Activated CD4-positive, alpha-beta memory T cell treated with anti-CD3 and anti-CD28 coated beads, Interleukin-2, amount 10 ng/mL, durations not matched to agents 7 days and 5 days (primary cell): ENCODE results near the gene TEX264. TPM values are rescaled to one million over a fixed set of nuclear protein-coding genes. Genes with fewer than 3 reads are reported as not detected.
"Not testable (repeated sequence)": the region's sequence is repeated elsewhere in the genome, so short reads cannot be mapped to it uniquely, and the experiment has no call there.

Experiments
- CTCF ChIA-PET: fragments of 350-600 bp; sonication (Branson Sonifier 250); formaldehyde crosslinking; loops from one replicate; lab custom pipeline; 2021; ENCODE audit warnings: antibody characterized with exemption, inconsistent platforms; lab: Charles Lee
- POLR2A ChIA-PET: fragments of 350-600 bp; sonication (Branson Sonifier 250); formaldehyde crosslinking; loops from one replicate; lab custom pipeline; 2021; ENCODE audit warnings: antibody characterized with exemption; lab: Charles Lee
- DNase-seq: peaks from one replicate; pipeline ENCODE4 v3.0.0-alpha.2; 2020
- H3K27ac Mint-ChIP-seq: one replicate; pipeline ENCODE4 v1.8.0; 2021; ENCODE audit warnings: mild to moderate bottlenecking, mixed read lengths
- H3K27me3 Mint-ChIP-seq: one replicate; pipeline ENCODE4 v1.8.0; 2021; ENCODE audit warnings: mixed read lengths
- H3K36me3 Mint-ChIP-seq: one replicate; pipeline ENCODE4 v1.8.0; 2021; ENCODE audit warnings: low read depth, mixed read lengths
- H3K4me1 Mint-ChIP-seq: one replicate; pipeline ENCODE4 v1.8.0; 2021; ENCODE audit warnings: mixed read lengths
- H3K4me3 Mint-ChIP-seq: one replicate; pipeline ENCODE4 v1.8.0; 2021; ENCODE audit warnings: mild to moderate bottlenecking, mixed read lengths
- H3K9me3 Mint-ChIP-seq: one replicate; pipeline ENCODE4 v1.8.0; 2021; ENCODE audit warnings: mixed read lengths
- total RNA-seq, 2 experiments: library from RNA; stranded (reverse); gene quantifications; one replicate each; pipeline ENCODE4 v1.2.3, GENCODE V29; 2021

The TEX264 gene
- total RNA-seq, 2 experiments from 2014 or later = 103 to 108 TPM

- Mint-ChIP-seq H3K9me3 (no peaks in the 10 kb centered on the region), H3K4me3 (no peak overlapping the region), H3K4me1 (peaks cover 34% of the 10 kb centered on the region), H3K36me3 (no peaks in the 10 kb centered on the region), H3K27ac (no peak overlapping the region), H3K27me3 (no peaks in the 10 kb centered on the region)
- DNase-seq = no peak
- ChIA-PET POLR2A (no interaction called here), CTCF (interaction anchor here (1.1 to 3.0 kb wide), 4 partner anchors 37 to 221 kb away, joined by 3 to 73 read pairs (median 8); partner anchors contain the start of gene DCAF1)
These were observed 49.4 kb downstream of the TEX264 start for GRCh38 chr3:51720292-51721061.

- Mint-ChIP-seq H3K9me3 (no peaks in the 10 kb centered on the region), H3K4me3 (no peak overlapping the region), H3K4me1 (peaks cover 34% of the 10 kb centered on the region), H3K27ac (no peak overlapping the region), H3K27me3 (no peaks in the 10 kb centered on the region), H3K36me3 (no peaks in the 10 kb centered on the region)
- ChIA-PET POLR2A (no interaction called here), CTCF (interaction anchor here (1.1 kb wide), 2 partner anchors 37 to 77 kb away, joined by 3 to 6 read pairs; no protein-coding TSS in a partner anchor)
- DNase-seq = no peak
These were observed 50.2 kb downstream of the TEX264 start for GRCh38 chr3:51721062-51721745.

DNA sequence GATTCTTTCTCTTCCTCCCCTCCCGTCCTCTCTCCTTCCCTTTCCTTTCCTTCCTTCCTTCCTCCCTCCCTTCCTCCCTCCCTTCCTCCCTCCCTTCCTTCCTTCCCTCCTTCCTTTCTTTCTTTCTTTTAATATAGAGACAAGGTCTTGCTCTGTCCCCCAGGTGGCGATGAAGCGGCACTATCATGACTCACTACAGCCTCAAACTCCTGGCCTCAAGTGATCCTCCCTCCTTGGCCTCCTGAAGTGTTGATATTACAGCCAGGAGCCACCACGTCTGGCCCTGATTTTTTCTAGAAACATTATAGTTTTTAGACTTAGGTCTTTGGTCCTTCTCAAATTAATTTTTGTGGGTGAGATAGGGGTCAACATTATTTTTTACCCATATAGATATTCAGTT lies 51.3 kb downstream of the TEX264 start:
- peak; percentile 47 for DNase-seq
- no peak overlapping the region for H3K4me3 Mint-ChIP-seq
- H3K4me1 Mint-ChIP-seq = peaks cover 34% of the 10 kb centered on the region
- H3K27me3 Mint-ChIP-seq = no peaks in the 10 kb centered on the region
- H3K36me3 Mint-ChIP-seq = no peaks in the 10 kb centered on the region
- no peak overlapping the region for H3K27ac Mint-ChIP-seq
- no peaks in the 10 kb centered on the region for H3K9me3 Mint-ChIP-seq
- POLR2A ChIA-PET = no interaction called here
- CTCF ChIA-PET = interaction anchor here (1.2 kb wide), 1 partner anchor 76 kb away, joined by 4 read pairs; no protein-coding TSS in a partner anchor

GRCh38 chr3:51727500-51727899 lies 56.4 kb downstream of the TEX264 start:
- Mint-ChIP-seq H3K36me3 (no peaks in the 10 kb centered on the region), H3K27ac (no peak overlapping the region), H3K4me1 (peaks cover 22% of the 10 kb centered on the region), H3K4me3 (no peak overlapping the region), H3K27me3 (no peaks in the 10 kb centered on the region), H3K9me3 (no peaks in the 10 kb centered on the region)
- no peak for DNase-seq
- CTCF ChIA-PET = interaction anchor here (1.1 to 3.1 kb wide), 2 partner anchors 9 to 45 kb away, joined by 4 to 13 read pairs; no protein-coding TSS in a partner anchor
- POLR2A ChIA-PET = interaction anchor here (1.4 kb wide), 1 partner anchor 70 kb away, joined by 3 read pairs; no protein-coding TSS in a partner anchor

- DNase-seq = no peak
- Mint-ChIP-seq H3K4me1 (peaks cover 27% of the 10 kb centered on the region), H3K27me3 (peaks cover 3% of the 10 kb centered on the region), H3K27ac (no peak overlapping the region), H3K9me3 (no peaks in the 10 kb centered on the region), H3K36me3 (no peaks in the 10 kb centered on the region), H3K4me3 (no peak overlapping the region)
- POLR2A ChIA-PET = interaction anchor here (0.6 kb wide), 1 partner anchor 233 kb away, joined by 3 read pairs; no protein-coding TSS in a partner anchor
- CTCF ChIA-PET = interaction anchor here (0.9 to 3.1 kb wide), 2 partner anchors 11 to 73 kb away, joined by 4 to 13 read pairs; no protein-coding TSS in a partner anchor
These were observed 58.1 kb downstream of the TEX264 start for GRCh38 chr3:51729042-51729633.

GRCh38 chr3:51733859-51734571 lies 63.0 kb downstream of the TEX264 start:
- peaks cover 21% of the 10 kb centered on the region for H3K27me3 Mint-ChIP-seq
- no peaks in the 10 kb centered on the region for H3K36me3 Mint-ChIP-seq

GRCh38 chr3:51734572-51734907 lies 63.5 kb downstream of the TEX264 start:
- POLR2A ChIA-PET = interaction anchor here (1.0 kb wide), 1 partner anchor 16 kb away, joined by 4 read pairs; no protein-coding TSS in a partner anchor
- no peak overlapping the region for H3K4me3 Mint-ChIP-seq

More at GRCh38 chr3:51733859-51734571, 63.0 kb downstream of the TEX264 start:
- Mint-ChIP-seq H3K4me3 (no peak overlapping the region), H3K4me1 (peaks cover 28% of the 10 kb centered on the region), H3K9me3 (no peaks in the 10 kb centered on the region), H3K27ac (peak overlapping the region; percentile 44)
- DNase-seq = no peak
- CTCF ChIA-PET = interaction anchor here (3.0 kb wide), 1 partner anchor 15 kb away, joined by 15 read pairs; no protein-coding TSS in a partner anchor
- POLR2A ChIA-PET = no interaction called here

DNA sequence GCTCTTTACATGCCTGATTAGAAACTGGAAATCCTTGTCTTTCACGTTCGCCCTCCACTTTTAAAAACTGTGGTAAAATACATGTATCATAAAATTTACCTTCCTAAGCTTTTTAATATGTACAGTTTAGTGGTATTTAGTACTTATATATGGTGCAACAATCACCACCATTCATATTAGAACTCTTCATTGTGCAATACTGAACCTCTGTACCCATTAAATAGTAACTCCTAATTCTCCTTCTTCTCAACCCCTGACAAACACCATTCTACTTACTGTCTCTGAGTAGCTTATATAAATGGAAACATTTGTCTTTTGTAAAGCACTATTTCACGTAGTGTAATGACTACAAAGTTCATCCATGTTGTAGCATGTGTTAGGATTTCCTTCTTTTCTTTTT lies 64.0 kb downstream of the TEX264 start:
- CTCF ChIA-PET = interaction anchor here (0.6 to 3.0 kb wide), 2 partner anchors 16 to 49 kb away, joined by 4 to 15 read pairs; no protein-coding TSS in a partner anchor
- POLR2A ChIA-PET = interaction anchor here (1.0 kb wide), 1 partner anchor 16 kb away, joined by 4 read pairs; no protein-coding TSS in a partner anchor
- Mint-ChIP-seq H3K9me3 (no peaks in the 10 kb centered on the region), H3K27ac (peak overlapping the region; percentile 16), H3K4me1 (peaks cover 23% of the 10 kb centered on the region), H3K4me3 (no peak overlapping the region), H3K27me3 (peaks cover 27% of the 10 kb centered on the region), H3K36me3 (no peaks in the 10 kb centered on the region)
- DNase-seq = no peak

More at GRCh38 chr3:51734572-51734907, 63.5 kb downstream of the TEX264 start:
- CTCF ChIA-PET = interaction anchor here (0.6 to 3.0 kb wide), 2 partner anchors 15 to 48 kb away, joined by 4 to 15 read pairs; no protein-coding TSS in a partner anchor
- Mint-ChIP-seq H3K36me3 (no peaks in the 10 kb centered on the region), H3K4me1 (peaks cover 24% of the 10 kb centered on the region), H3K27me3 (peaks cover 26% of the 10 kb centered on the region), H3K27ac (peak overlapping the region; percentile 44), H3K9me3 (no peaks in the 10 kb centered on the region)
- peak; percentile 33 for DNase-seq

GRCh38 chr3:51735950-51736349 lies 64.9 kb downstream of the TEX264 start:
- Mint-ChIP-seq H3K4me3 (no peak overlapping the region), H3K36me3 (no peaks in the 10 kb centered on the region), H3K27ac (no peak overlapping the region), H3K4me1 (peaks cover 19% of the 10 kb centered on the region), H3K27me3 (peaks cover 27% of the 10 kb centered on the region), H3K9me3 (no peaks in the 10 kb centered on the region)
- ChIA-PET CTCF (interaction anchor here (3.0 kb wide), 1 partner anchor 17 kb away, joined by 15 read pairs; no protein-coding TSS in a partner anchor), POLR2A (no interaction called here)
- DNase-seq = no peak

GRCh38 chr3:51739110-51739509 lies 68.1 kb downstream of the TEX264 start:
- H3K36me3 Mint-ChIP-seq = no peaks in the 10 kb centered on the region
- peaks cover 16% of the 10 kb centered on the region for H3K4me1 Mint-ChIP-seq
- no peak for DNase-seq
- H3K9me3 Mint-ChIP-seq = no peaks in the 10 kb centered on the region
- H3K27ac Mint-ChIP-seq = no peak overlapping the region
- CTCF ChIA-PET = no interaction called here
- no peak overlapping the region for H3K4me3 Mint-ChIP-seq
- peaks cover 24% of the 10 kb centered on the region for H3K27me3 Mint-ChIP-seq
- POLR2A ChIA-PET = no interaction called here

DNA sequence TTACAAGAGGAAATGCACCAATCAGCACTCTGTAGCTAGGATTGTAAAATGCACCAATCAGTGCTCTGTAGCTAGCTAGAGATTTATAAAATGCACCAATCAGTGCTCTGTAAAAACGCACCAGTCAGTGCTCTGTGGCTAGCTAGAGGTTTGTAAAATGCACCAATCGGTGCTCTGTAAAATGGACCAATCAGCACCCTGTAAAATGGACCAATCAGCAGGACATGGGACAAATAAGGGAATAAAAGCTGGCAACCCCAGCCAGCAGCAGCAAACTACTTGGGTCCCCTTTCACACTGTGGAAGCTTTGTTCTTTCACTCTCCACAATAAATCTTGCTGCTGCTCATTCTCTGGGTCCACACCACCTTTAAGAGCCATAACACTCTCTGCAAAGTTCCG lies 71.3 kb downstream of the TEX264 start:
- DNase-seq, H3K4me3 Mint-ChIP-seq, H3K4me1 Mint-ChIP-seq, H3K36me3 Mint-ChIP-seq, POLR2A ChIA-PET, CTCF ChIA-PET, H3K27ac Mint-ChIP-seq, H3K9me3 Mint-ChIP-seq: not testable (repeated sequence)
- peaks cover 21% of the 10 kb centered on the region for H3K27me3 Mint-ChIP-seq

DNA sequence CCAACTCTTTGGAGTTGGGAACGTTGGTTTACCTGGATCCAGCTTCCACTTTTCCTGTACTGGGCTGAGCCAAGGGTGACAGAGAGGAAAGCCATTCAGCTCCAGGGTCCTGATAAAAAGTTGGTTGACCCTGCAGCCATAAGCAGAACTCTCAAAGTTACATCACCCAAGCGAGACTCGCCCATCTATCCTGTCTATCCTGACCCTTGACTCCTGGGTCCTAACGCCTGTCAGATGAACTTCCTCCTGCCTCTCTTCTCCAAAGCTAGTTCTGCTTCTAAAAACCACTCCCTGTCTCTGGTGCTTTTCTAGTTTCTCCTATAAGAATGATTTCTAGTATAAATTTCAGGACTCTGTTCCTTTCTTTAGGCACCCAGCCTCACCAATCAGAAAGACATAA lies 71.9 kb downstream of the TEX264 start:
- DNase-seq, CTCF ChIA-PET: not testable (repeated sequence)

More for the DNA sequence above, 71.9 kb downstream of the TEX264 start:
- POLR2A ChIA-PET, H3K36me3 Mint-ChIP-seq, H3K27ac Mint-ChIP-seq, H3K4me3 Mint-ChIP-seq, H3K9me3 Mint-ChIP-seq, H3K4me1 Mint-ChIP-seq: not testable (repeated sequence)
- peaks cover 15% of the 10 kb centered on the region for H3K27me3 Mint-ChIP-seq
